Neural cell (in vitro differentiated cells): ENCODE data around the gene SH3TC1.

Experiments
- CTCF ChIP-seq: fragments of 450-650 bp; IDR thresholded peaks from 2 replicates; pipeline ENCODE4 v1.5.1; 2014; ENCODE audit warnings: antibody characterized with exemption, mild to moderate bottlenecking, moderate library complexity; ENCODE audit not compliant: poor library complexity, severe bottlenecking
- EP300 ChIP-seq: fragments of 450-650 bp; conservative IDR thresholded peaks from 2 replicates; pipeline ENCODE4 v1.6.1; 2014; ENCODE audit warnings: antibody characterized with exemption, mild to moderate bottlenecking, moderate library complexity; ENCODE audit not compliant: poor library complexity, severe bottlenecking
- EZH2 ChIP-seq: fragments of 200-600, 300-800 bp; shearing (Covaris generic), sonication (generic); IDR thresholded peaks from 2 replicates; pipeline ENCODE4 v1.6.1; 2014; ENCODE audit warnings: antibody characterized with exemption, low read length, borderline replicate concordance, mild to moderate bottlenecking; ENCODE audit not compliant: insufficient read depth, poor library complexity, severe bottlenecking
- MXI1 ChIP-seq: fragments of 450-650 bp; conservative IDR thresholded peaks from 2 replicates; pipeline ENCODE4 v1.6.1; 2014; ENCODE audit warnings: antibody characterized with exemption, mild to moderate bottlenecking; ENCODE audit not compliant: poor library complexity, severe bottlenecking
- POLR2AphosphoS5 ChIP-seq: IDR thresholded peaks from 2 replicates; pipeline ENCODE4 v1.6.1; 2012

DNA sequence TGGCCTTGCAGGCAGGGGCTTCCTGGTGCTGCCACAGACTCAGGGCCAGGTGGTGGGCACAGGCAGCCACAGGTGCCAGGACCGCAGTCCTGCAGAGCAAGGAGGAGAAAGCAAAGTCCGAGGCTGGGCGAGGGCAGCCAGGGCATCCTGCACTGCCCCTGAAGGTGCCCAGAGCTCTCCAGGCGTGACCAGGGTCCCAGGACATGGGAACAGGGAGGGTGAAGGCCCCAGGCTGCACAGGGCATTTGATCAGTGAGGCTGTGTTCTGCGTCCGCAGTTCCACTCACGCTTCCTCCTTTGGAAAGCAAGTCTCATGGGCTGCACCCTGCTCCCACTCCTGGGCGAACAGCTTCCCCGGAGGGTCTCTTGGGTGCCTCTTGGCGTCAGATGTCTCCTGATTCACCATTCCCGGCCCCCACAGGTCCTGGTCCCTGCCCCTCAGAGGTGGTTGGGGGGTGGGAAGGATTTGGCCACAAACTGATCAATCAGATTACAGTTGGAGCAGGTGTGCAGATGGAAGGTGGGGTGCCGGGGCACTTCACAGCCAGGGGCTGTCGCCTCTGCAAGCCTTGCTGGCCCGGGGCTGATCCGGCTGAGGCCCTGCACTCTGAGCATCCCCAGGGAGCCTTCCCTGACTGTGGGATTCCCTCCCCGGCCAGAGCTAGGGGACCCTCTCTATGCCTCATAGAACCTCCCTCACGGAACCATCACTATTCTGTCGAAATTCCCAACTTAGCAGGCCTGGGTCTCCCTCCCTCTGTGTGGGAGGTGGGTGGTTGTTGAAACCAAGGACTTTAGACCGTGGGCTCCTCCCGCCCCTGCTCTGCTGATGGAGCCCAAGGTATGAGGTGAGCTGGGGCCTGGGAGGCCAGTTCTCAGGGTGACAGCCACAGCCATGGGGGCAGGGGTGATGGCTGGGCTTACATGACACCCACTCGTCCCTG is 3.3 kb downstream of the SH3TC1 start:
- TF ChIP-seq CTCF (no peak), MXI1 (no peak), EZH2 (no peak), POLR2AphosphoS5 (no peak), EP300 (no peak)
